ENCODE results near the gene CSRNP3.

DNA sequence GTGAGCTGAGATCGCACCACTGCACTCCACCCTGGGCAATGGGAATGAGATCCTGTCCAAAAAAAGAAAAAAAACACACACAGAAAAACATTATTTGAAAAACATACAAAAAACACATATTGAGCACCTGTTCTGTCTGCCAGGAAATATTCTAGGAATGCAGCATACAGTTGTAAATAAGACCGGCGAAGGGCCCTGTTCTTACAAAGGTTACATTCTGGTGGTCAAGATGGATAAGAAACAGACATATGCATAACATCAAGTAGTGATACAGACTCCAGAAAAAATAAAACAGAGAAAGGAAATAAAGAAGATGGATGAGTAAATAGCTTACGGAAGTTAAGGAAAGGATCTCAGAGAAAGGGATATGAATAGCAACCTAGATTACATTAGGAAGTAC, 164.8 kb downstream of the CSRNP3 start:
- TF ChIP-seq, protein P1, sequence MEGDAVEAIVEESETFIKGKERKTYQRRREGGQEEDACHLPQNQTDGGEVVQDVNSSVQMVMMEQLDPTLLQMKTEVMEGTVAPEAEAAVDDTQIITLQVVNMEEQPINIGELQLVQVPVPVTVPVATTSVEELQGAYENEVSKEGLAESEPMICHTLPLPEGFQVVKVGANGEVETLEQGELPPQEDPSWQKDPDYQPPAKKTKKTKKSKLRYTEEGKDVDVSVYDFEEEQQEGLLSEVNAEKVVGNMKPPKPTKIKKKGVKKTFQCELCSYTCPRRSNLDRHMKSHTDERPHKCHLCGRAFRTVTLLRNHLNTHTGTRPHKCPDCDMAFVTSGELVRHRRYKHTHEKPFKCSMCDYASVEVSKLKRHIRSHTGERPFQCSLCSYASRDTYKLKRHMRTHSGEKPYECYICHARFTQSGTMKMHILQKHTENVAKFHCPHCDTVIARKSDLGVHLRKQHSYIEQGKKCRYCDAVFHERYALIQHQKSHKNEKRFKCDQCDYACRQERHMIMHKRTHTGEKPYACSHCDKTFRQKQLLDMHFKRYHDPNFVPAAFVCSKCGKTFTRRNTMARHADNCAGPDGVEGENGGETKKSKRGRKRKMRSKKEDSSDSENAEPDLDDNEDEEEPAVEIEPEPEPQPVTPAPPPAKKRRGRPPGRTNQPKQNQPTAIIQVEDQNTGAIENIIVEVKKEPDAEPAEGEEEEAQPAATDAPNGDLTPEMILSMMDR (IDR thresholded peaks at IDR 0.05; ENCODE audit: low read depth, low read length, missing input control): no peak
- TF ChIP-seq RAD21 (IDR thresholded peaks at IDR 0.05): no peak
- TF ChIP-seq, protein P2, sequence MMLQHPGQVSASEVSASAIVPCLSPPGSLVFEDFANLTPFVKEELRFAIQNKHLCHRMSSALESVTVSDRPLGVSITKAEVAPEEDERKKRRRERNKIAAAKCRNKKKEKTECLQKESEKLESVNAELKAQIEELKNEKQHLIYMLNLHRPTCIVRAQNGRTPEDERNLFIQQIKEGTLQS (IDR thresholded peaks at IDR 0.05): no peak
- TF ChIP-seq, protein P3, sequence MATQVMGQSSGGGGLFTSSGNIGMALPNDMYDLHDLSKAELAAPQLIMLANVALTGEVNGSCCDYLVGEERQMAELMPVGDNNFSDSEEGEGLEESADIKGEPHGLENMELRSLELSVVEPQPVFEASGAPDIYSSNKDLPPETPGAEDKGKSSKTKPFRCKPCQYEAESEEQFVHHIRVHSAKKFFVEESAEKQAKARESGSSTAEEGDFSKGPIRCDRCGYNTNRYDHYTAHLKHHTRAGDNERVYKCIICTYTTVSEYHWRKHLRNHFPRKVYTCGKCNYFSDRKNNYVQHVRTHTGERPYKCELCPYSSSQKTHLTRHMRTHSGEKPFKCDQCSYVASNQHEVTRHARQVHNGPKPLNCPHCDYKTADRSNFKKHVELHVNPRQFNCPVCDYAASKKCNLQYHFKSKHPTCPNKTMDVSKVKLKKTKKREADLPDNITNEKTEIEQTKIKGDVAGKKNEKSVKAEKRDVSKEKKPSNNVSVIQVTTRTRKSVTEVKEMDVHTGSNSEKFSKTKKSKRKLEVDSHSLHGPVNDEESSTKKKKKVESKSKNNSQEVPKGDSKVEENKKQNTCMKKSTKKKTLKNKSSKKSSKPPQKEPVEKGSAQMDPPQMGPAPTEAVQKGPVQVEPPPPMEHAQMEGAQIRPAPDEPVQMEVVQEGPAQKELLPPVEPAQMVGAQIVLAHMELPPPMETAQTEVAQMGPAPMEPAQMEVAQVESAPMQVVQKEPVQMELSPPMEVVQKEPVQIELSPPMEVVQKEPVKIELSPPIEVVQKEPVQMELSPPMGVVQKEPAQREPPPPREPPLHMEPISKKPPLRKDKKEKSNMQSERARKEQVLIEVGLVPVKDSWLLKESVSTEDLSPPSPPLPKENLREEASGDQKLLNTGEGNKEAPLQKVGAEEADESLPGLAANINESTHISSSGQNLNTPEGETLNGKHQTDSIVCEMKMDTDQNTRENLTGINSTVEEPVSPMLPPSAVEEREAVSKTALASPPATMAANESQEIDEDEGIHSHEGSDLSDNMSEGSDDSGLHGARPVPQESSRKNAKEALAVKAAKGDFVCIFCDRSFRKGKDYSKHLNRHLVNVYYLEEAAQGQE (IDR thresholded peaks at IDR 0.05): no peak
- no peak for TF ChIP-seq GABPA (IDR thresholded peaks at IDR 0.05 in 1 of 2, conservative IDR thresholded peaks at IDR 0.05 in 1 of 2)
- no peak for TF ChIP-seq RXRA (IDR thresholded peaks at IDR 0.05)
- TF ChIP-seq TAF1 (conservative IDR thresholded peaks at IDR 0.05): no peak
- TF ChIP-seq, protein P4, sequence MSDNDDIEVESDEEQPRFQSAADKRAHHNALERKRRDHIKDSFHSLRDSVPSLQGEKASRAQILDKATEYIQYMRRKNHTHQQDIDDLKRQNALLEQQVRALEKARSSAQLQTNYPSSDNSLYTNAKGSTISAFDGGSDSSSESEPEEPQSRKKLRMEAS (IDR thresholded peaks at IDR 0.05): no peak
- TF ChIP-seq SP1 (IDR thresholded peaks at IDR 0.05): no peak
- no peak for TF ChIP-seq JUND (IDR thresholded peaks at IDR 0.05)

Measured in liver (tissue), 3 donors.